Mesendoderm (in vitro differentiated cells): ENCODE results near the gene ACACA.

ENCODE experiments used
- DNase-seq: peaks from one replicate; pipeline ENCODE4 v3.0.0; 2013
- H2AK5ac ChIP-seq: 2 replicates; pipeline ENCODE4 v1.6.1; 2013; ENCODE audit warnings: low read length, inconsistent platforms
- H2BK120ac ChIP-seq: 2 replicates; pipeline ENCODE4 v1.6.1; 2013; ENCODE audit warnings: low read depth, mild to moderate bottlenecking, low read length, moderate library complexity, mixed read lengths
- H2BK15ac ChIP-seq: replicated peaks from 2 replicates; pipeline ENCODE4 v1.6.1; 2013; ENCODE audit warnings: low read depth, mild to moderate bottlenecking, moderate library complexity
- H2BK5ac ChIP-seq: 2 replicates; pipeline ENCODE4 v1.6.1; 2013; ENCODE audit warnings: low read length, inconsistent platforms
- H3K18ac ChIP-seq: 2 replicates; pipeline ENCODE4 v1.6.1; 2013; ENCODE audit warnings: mild to moderate bottlenecking, low read length, mixed read lengths
- H3K23ac ChIP-seq: one replicate; pipeline ENCODE4 v1.6.1; 2013; ENCODE audit warnings: low read length
- H3K27ac ChIP-seq: 2 replicates; pipeline ENCODE4 v1.5.1; 2013; ENCODE audit warnings: low read depth, mild to moderate bottlenecking, inconsistent platforms, low read length, moderate library complexity
- H3K27me3 ChIP-seq: 2 replicates; pipeline ENCODE4 v1.6.1; 2013; ENCODE audit warnings: low read length, control low read depth, mild to moderate bottlenecking, inconsistent platforms; ENCODE audit not compliant: insufficient read depth, poor library complexity
- H3K36me3 ChIP-seq: 2 replicates; pipeline ENCODE4 v1.6.1; 2013; ENCODE audit warnings: low read length, inconsistent platforms; ENCODE audit not compliant: control insufficient read depth, insufficient read depth
- H3K4ac ChIP-seq: one replicate; pipeline ENCODE4 v1.6.1; 2013; ENCODE audit warnings: low read depth, mild to moderate bottlenecking, low read length, moderate library complexity
- H3K4me1 ChIP-seq: 2 replicates; pipeline ENCODE4 v1.6.1; 2013; ENCODE audit warnings: low read depth, low read length, inconsistent platforms; ENCODE audit not compliant: control insufficient read depth
- H3K4me2 ChIP-seq: 2 replicates; pipeline ENCODE4 v1.6.1; 2013; ENCODE audit warnings: low read length
- H3K4me3 ChIP-seq: 2 replicates; pipeline ENCODE4 v1.5.1; 2013; ENCODE audit warnings: mild to moderate bottlenecking, low read length
- H3K56ac ChIP-seq: one replicate; pipeline ENCODE4 v1.6.1; 2013; ENCODE audit warnings: low read length
- H3K79me1 ChIP-seq: 2 replicates; pipeline ENCODE4 v1.6.1; 2013; ENCODE audit warnings: low read length, inconsistent platforms
- H3K79me2 ChIP-seq: 2 replicates; pipeline ENCODE4 v1.6.1; 2013; ENCODE audit warnings: mild to moderate bottlenecking, low read length; ENCODE audit not compliant: control insufficient read depth, insufficient read depth
- H3K9ac ChIP-seq: 2 replicates; pipeline ENCODE4 v1.6.1; 2013; ENCODE audit warnings: low read length, inconsistent platforms
- H4K5ac ChIP-seq: one replicate; pipeline ENCODE4 v1.6.1; 2013; ENCODE audit warnings: low read length
- H4K8ac ChIP-seq: one replicate; pipeline ENCODE4 v1.6.1; 2013; ENCODE audit warnings: low read depth, mild to moderate bottlenecking, control low read depth, low read length, moderate library complexity
- WGBS: extraction: QIAGEN DNeasy Blood & Tissue Kit; methylation state at CpG from one replicate; pipeline ENCODE4 v1.1.7; 2013; ENCODE audit warnings: low lambda C conversion rate, missing lambda C conversion rate; ENCODE audit not compliant: insufficient coverage; ENCODE audit errors: extremely low coverage; 5-methylcytosine and 5-hydroxymethylcytosine counted together

The ACACA gene

GRCh38 chr17:37086948-37087347, 319.7 kb downstream of the ACACA start:
- DNase-seq, result no peak
- no peak overlapping the region for H2AK5ac ChIP-seq
- H2BK120ac ChIP-seq, result no peak overlapping the region
- no peak overlapping the region for H2BK5ac ChIP-seq
- H3K4me3 ChIP-seq, result no peak overlapping the region
- H3K4me1 ChIP-seq, result peaks cover 4% of the 10 kb centered on the region
- H3K27me3 ChIP-seq, result no peaks in the 10 kb centered on the region
- no peak overlapping the region for H2BK15ac ChIP-seq
- peaks cover 8% of the 10 kb centered on the region for H3K36me3 ChIP-seq
- H3K56ac ChIP-seq, result no peak overlapping the region
- WGBS, result no CpG with 5 or more reads among the region's 3 CpGs
- H3K79me1 ChIP-seq, result no peaks in the 10 kb centered on the region
- H4K8ac ChIP-seq, result no peak overlapping the region
- no peak overlapping the region for H3K4ac ChIP-seq
- H4K5ac ChIP-seq, result no peak overlapping the region
- no peak overlapping the region for H3K9ac ChIP-seq
- no peak overlapping the region for H3K4me2 ChIP-seq
- no peak overlapping the region for H3K18ac ChIP-seq
- H3K23ac ChIP-seq, result no peak overlapping the region
- no peak overlapping the region for H3K27ac ChIP-seq
- H3K79me2 ChIP-seq, result no peaks in the 10 kb centered on the region

- no CpG with 5 or more reads among the region's 3 CpGs for WGBS
- no peaks in the 10 kb centered on the region for H3K27me3 ChIP-seq
These were observed 320.3 kb downstream of the ACACA start for GRCh38 chr17:37086334-37086733.

GRCh38 chr17:37084372-37084771, 322.3 kb downstream of the ACACA start:
- H4K5ac ChIP-seq, result no peak overlapping the region
- no peak for DNase-seq
- no peak overlapping the region for H3K4me3 ChIP-seq
- no peak overlapping the region for H2BK15ac ChIP-seq
- no CpG with 5 or more reads among the region's 5 CpGs for WGBS
- no peak overlapping the region for H2AK5ac ChIP-seq
- no peak overlapping the region for H3K18ac ChIP-seq
- H3K4me1 ChIP-seq, result peaks cover 4% of the 10 kb centered on the region
- H4K8ac ChIP-seq, result no peak overlapping the region
- H3K27ac ChIP-seq, result no peak overlapping the region
- H3K27me3 ChIP-seq, result no peaks in the 10 kb centered on the region
- no peak overlapping the region for H3K56ac ChIP-seq
- H3K4me2 ChIP-seq, result no peak overlapping the region
- no peaks in the 10 kb centered on the region for H3K79me1 ChIP-seq
- H2BK120ac ChIP-seq, result no peak overlapping the region
- peaks cover 7% of the 10 kb centered on the region for H3K36me3 ChIP-seq
- no peak overlapping the region for H2BK5ac ChIP-seq
- H3K9ac ChIP-seq, result no peak overlapping the region
- H3K4ac ChIP-seq, result no peak overlapping the region
- no peaks in the 10 kb centered on the region for H3K79me2 ChIP-seq
- no peak overlapping the region for H3K23ac ChIP-seq

More at GRCh38 chr17:37086334-37086733, 320.3 kb downstream of the ACACA start:
- Histone ChIP-seq H3K56ac (no peak overlapping the region), H3K4me3 (no peak overlapping the region), H3K4ac (no peak overlapping the region), H3K18ac (no peak overlapping the region), H3K79me2 (no peaks in the 10 kb centered on the region), H3K4me1 (peaks cover 4% of the 10 kb centered on the region), H3K27ac (no peak overlapping the region), H2BK15ac (no peak overlapping the region), H3K9ac (no peak overlapping the region), H3K36me3 (peaks cover 8% of the 10 kb centered on the region), H3K79me1 (no peaks in the 10 kb centered on the region), H3K23ac (no peak overlapping the region), H2BK5ac (no peak overlapping the region), H3K4me2 (no peak overlapping the region), H4K8ac (no peak overlapping the region), H2AK5ac (no peak overlapping the region), H4K5ac (no peak overlapping the region), H2BK120ac (no peak overlapping the region)
- DNase-seq, result no peak

GRCh38 chr17:37083456-37083855, 323.2 kb downstream of the ACACA start:
- Histone ChIP-seq H3K36me3 (peaks cover 7% of the 10 kb centered on the region), H3K79me2 (no peaks in the 10 kb centered on the region), H2BK15ac (no peak overlapping the region), H2AK5ac (no peak overlapping the region), H4K5ac (no peak overlapping the region), H3K18ac (no peak overlapping the region), H3K4me2 (no peak overlapping the region), H3K9ac (no peak overlapping the region), H3K79me1 (no peaks in the 10 kb centered on the region), H3K23ac (no peak overlapping the region), H3K27me3 (no peaks in the 10 kb centered on the region), H3K56ac (no peak overlapping the region), H3K27ac (no peak overlapping the region), H3K4ac (no peak overlapping the region), H3K4me1 (peaks cover 4% of the 10 kb centered on the region), H3K4me3 (no peak overlapping the region), H2BK5ac (no peak overlapping the region), H2BK120ac (no peak overlapping the region), H4K8ac (no peak overlapping the region)
- no peak for DNase-seq
- no CpG with 5 or more reads among the region's 6 CpGs for WGBS

- no peak overlapping the region for H3K23ac ChIP-seq
- no peaks in the 10 kb centered on the region for H3K27me3 ChIP-seq
- DNase-seq, result no peak
- no peak overlapping the region for H2AK5ac ChIP-seq
- peaks cover 4% of the 10 kb centered on the region for H3K4me1 ChIP-seq
- no peaks in the 10 kb centered on the region for H3K79me2 ChIP-seq
- H3K4me3 ChIP-seq, result no peak overlapping the region
- no peak overlapping the region for H2BK5ac ChIP-seq
- no peak overlapping the region for H3K9ac ChIP-seq
- no CpG with 5 or more reads among the region's 4 CpGs for WGBS
- no peak overlapping the region for H4K8ac ChIP-seq
- H3K27ac ChIP-seq, result no peak overlapping the region
- no peak overlapping the region for H3K18ac ChIP-seq
- H2BK120ac ChIP-seq, result no peak overlapping the region
- H4K5ac ChIP-seq, result no peak overlapping the region
- no peak overlapping the region for H3K4ac ChIP-seq
- H3K79me1 ChIP-seq, result no peaks in the 10 kb centered on the region
- no peak overlapping the region for H2BK15ac ChIP-seq
- H3K4me2 ChIP-seq, result no peak overlapping the region
- H3K36me3 ChIP-seq, result peaks cover 7% of the 10 kb centered on the region
- H3K56ac ChIP-seq, result no peak overlapping the region
These were observed 323.7 kb downstream of the ACACA start for GRCh38 chr17:37082985-37083384.

GRCh38 chr17:37082311-37082860, 324.2 kb downstream of the ACACA start:
- peak; percentile 47 for DNase-seq
- no peaks in the 10 kb centered on the region for H3K79me2 ChIP-seq
- H2BK120ac ChIP-seq, result no peak overlapping the region
- H3K36me3 ChIP-seq, result peaks cover 7% of the 10 kb centered on the region
- H4K8ac ChIP-seq, result no peak overlapping the region
- no peak overlapping the region for H3K4ac ChIP-seq
- H3K4me1 ChIP-seq, result peaks cover 4% of the 10 kb centered on the region
- H3K9ac ChIP-seq, result no peak overlapping the region
- no peaks in the 10 kb centered on the region for H3K79me1 ChIP-seq
- no peak overlapping the region for H3K27ac ChIP-seq
- no peak overlapping the region for H3K23ac ChIP-seq
- no peak overlapping the region for H3K4me3 ChIP-seq
- no peak overlapping the region for H3K18ac ChIP-seq
- H4K5ac ChIP-seq, result no peak overlapping the region
- H2BK5ac ChIP-seq, result no peak overlapping the region
- H3K27me3 ChIP-seq, result no peaks in the 10 kb centered on the region
- no peak overlapping the region for H2BK15ac ChIP-seq
- H2AK5ac ChIP-seq, result no peak overlapping the region
- no peak overlapping the region for H3K56ac ChIP-seq
- no CpG with 5 or more reads among the region's 8 CpGs for WGBS
- no peak overlapping the region for H3K4me2 ChIP-seq
